PC-9 (cell line): ENCODE data around the gene RGS6.

Experiments used
- EZH2 ChIP-seq: fragments of 200-600 bp; sonication (generic); IDR thresholded peaks from 2 replicates; pipeline ENCODE4 v1.8.0; 2017; ENCODE audit warnings: antibody characterized with exemption, low read depth
- TF ChIP-seq, protein P1 (sequence below): fragments of 200-600 bp; sonication (generic); conservative IDR thresholded peaks from 2 replicates; pipeline ENCODE4 v1.6.1; 2017; ENCODE audit warnings: mixed run types, antibody characterized with exemption, mild to moderate bottlenecking, moderate library complexity

DNA sequence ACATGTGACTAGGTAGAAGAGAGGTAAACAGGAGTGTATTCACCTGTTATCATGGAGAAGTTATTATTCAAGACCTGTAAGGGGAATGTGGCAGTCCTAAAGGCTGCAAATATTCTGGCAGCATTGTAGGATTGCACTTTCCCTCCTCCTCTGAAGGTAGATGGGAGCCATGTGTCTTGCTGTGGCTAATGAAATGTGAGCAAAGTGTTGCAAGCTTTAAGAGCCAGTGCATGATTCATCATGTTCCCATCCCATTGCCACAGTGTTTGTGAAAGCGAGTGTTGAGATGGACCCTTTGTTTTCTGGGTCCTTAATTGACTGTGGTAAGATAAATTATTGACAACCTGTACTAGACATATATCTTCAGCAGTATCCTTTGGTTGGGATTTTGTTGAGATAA lies 128.7 kb downstream of the RGS6 start:
- TF ChIP-seq EZH2 = no peak
- TF ChIP-seq, protein P1, sequence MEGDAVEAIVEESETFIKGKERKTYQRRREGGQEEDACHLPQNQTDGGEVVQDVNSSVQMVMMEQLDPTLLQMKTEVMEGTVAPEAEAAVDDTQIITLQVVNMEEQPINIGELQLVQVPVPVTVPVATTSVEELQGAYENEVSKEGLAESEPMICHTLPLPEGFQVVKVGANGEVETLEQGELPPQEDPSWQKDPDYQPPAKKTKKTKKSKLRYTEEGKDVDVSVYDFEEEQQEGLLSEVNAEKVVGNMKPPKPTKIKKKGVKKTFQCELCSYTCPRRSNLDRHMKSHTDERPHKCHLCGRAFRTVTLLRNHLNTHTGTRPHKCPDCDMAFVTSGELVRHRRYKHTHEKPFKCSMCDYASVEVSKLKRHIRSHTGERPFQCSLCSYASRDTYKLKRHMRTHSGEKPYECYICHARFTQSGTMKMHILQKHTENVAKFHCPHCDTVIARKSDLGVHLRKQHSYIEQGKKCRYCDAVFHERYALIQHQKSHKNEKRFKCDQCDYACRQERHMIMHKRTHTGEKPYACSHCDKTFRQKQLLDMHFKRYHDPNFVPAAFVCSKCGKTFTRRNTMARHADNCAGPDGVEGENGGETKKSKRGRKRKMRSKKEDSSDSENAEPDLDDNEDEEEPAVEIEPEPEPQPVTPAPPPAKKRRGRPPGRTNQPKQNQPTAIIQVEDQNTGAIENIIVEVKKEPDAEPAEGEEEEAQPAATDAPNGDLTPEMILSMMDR = no peak
